ENCODE measurements around the gene PLEKHG2. TPM values are rescaled to one million over a fixed set of nuclear protein-coding genes. Genes with fewer than 3 reads are reported as not detected.

Gene PLEKHG2
- total and polyA plus RNA-seq, 11 donors, result 8.9 to 38.5 (median 13.3) TPM

DNA sequence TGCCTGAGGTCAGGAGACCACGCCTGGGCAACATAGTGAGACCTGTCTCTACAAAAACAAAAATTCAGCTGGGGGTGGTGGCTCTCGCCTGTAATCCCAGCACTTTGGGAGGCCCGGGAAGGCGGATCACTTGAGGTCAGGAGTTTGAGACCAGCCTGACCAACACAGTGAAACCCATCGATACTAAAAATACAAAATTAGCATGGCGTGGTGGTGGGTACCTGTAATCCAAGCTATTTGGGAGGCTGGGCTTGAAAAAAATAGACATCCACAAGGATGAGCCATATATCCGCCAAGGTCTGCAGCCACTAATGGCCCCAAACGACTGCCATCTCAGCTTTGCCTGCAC lies 20.2 kb downstream of the PLEKHG2 start:
- DNase-seq (no peak), ATAC-seq (no peak)
- H3K27ac ChIP-seq, result peak overlapping the region in 1 of 12 donors; percentile 97
- H3K27me3 ChIP-seq, result peaks cover 0 to 5% (median 0%) of the 10 kb centered on the region in 9 donors
- intact Hi-C loops (cut with DNase I), result no loop called here
- 90 to 96% (median 95%) methylated on average over 8 of the region's 8 CpGs for WGBS, 4 donors
- H3K9me3 ChIP-seq, result no peaks in the 10 kb centered on the region
- no peak overlapping the region for H3K4me3 ChIP-seq
- TF ChIP-seq POLR2A (IDR thresholded peaks at IDR 0.05), result no peak
- TF ChIP-seq, protein P1, sequence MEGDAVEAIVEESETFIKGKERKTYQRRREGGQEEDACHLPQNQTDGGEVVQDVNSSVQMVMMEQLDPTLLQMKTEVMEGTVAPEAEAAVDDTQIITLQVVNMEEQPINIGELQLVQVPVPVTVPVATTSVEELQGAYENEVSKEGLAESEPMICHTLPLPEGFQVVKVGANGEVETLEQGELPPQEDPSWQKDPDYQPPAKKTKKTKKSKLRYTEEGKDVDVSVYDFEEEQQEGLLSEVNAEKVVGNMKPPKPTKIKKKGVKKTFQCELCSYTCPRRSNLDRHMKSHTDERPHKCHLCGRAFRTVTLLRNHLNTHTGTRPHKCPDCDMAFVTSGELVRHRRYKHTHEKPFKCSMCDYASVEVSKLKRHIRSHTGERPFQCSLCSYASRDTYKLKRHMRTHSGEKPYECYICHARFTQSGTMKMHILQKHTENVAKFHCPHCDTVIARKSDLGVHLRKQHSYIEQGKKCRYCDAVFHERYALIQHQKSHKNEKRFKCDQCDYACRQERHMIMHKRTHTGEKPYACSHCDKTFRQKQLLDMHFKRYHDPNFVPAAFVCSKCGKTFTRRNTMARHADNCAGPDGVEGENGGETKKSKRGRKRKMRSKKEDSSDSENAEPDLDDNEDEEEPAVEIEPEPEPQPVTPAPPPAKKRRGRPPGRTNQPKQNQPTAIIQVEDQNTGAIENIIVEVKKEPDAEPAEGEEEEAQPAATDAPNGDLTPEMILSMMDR (IDR thresholded peaks at IDR 0.05), result no peak
- H3K36me3 ChIP-seq, result peaks cover 5 to 33% (median 30%) of the 10 kb centered on the region in 9 donors
- peaks cover 19 to 55% (median 39%) of the 10 kb centered on the region in 12 donors for H3K4me1 ChIP-seq

DNA sequence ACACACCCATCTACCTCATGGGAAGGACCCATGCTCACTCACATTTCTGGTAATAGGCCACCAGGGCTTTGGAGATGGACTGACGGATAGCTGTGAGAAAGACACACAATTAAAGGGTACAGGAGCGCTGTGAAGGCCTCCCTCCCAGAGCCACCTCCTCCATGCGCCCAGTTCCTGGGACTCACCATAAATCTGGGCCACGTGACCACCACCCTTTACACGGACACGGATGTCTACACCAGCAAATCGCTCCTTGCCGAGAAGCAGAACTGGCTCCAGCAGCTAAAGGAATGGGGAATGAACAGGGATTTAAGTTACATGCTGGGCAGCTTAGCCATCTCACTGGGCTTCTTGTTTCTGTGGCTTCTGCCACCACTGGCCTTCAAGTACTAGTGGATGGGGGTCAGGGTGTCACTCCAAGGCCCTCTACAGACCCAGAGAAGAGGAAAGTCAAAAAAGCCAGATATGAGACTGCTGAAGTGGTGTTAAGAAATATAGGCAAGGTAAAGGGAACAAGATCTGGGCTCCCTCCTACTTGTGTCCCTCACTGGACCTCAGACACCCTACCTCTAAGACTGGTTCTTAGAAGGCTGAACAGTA lies 21.1 kb downstream of the PLEKHG2 start:
- Histone ChIP-seq H3K27me3 (peaks cover 0 to 5% (median 0%) of the 10 kb centered on the region in 9 donors), H3K36me3 (peaks cover 5 to 33% (median 30%) of the 10 kb centered on the region in 9 donors), H3K4me1 (peaks cover 17 to 48% (median 31%) of the 10 kb centered on the region in 12 donors), H3K27ac (peak overlapping the region in 4 of 12 donors; percentile 22 to 93 (median 89)), H3K4me3 (peak overlapping the region in 1 of 12 donors; percentile 83), H3K9me3 (no peaks in the 10 kb centered on the region)
- intact Hi-C loops (cut with DNase I), result loop anchor here in 2 of 10 donors (2.0 kb wide), 2 partner anchors 19 to 21 kb away; partner anchors contain the start of gene PLEKHG2 (in 1 of the 2)
- 95 to 97% (median 95%) methylated on average over 8 of the region's 8 CpGs for WGBS, 4 donors
- DNase-seq (peak in 1 of 5 donors; percentile 13), ATAC-seq (no peak)
- TF ChIP-seq, protein P1 (IDR thresholded peaks at IDR 0.05), result no peak
- TF ChIP-seq POLR2A (IDR thresholded peaks at IDR 0.05), result no peak

DNA sequence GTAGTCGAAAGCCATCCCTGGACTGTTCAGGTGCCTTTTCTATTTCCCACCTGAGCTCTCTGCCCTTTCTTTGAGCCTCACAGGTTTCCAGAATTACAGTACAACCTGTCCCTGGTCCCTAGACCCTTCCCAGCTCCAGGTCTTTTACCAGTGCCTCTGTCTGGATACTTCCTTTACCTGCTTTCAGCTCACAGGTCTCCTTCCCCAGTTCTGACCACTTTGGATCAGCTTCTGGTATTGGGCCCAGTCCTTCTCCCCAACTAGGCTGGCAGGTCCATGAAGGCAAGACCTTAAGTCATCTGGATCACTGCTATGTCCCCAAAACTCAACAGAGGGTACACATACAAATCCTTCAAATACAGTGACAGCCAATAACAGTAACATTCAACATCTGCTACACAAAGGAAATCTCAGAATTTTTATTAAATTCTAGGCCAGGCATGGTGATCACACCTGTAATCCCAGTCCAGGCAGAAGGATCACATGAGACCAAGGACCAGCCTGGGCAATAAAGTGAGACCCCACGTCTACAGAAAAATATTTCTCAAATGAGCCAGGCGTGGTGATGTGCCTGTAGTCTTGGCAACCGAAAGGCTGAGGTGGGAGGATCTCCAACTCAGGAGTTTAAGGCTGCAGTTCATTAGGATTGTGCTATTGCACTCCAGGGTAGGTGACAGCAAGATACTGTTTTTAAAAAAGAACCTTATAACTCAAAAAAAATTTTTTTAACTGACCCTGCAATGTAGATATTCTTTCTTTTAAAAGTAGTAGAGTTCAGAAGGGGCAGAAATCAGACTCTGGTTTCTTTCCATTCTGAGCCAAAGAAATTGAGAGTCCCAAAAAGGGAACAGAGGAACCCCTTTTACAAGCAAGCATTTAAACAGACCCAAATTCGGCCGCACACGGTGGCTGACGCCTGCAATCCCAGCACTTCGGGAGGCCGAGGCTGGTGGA lies 21.9 kb downstream of the PLEKHG2 start:
- TF ChIP-seq, protein P1 (IDR thresholded peaks at IDR 0.05), result no peak
- TF ChIP-seq POLR2A (IDR thresholded peaks at IDR 0.05), result no peak
- H3K27me3 ChIP-seq, result peaks cover 0 to 5% (median 0%) of the 10 kb centered on the region in 9 donors
- H3K36me3 ChIP-seq, result peaks cover 5 to 33% (median 30%) of the 10 kb centered on the region in 9 donors
- 46 to 56% (median 53%) methylated on average over 10 of the region's 10 CpGs for WGBS, 4 donors
- intact Hi-C loops (cut with DNase I), result loop anchor here in 4 of 10 donors (1.0 to 5.0 kb wide), 4 partner anchors 20 to 48 kb away; partner anchors contain the start of genes PLEKHG2 (in 2 of the 4) and TIMM50 (in 1 of the 4)
- H3K4me3 ChIP-seq, result peak overlapping the region; percentile 60 to 99 (median 90)
- peak overlapping the region in 6 of 12 donors; percentile 86 to 93 (median 92) for H3K27ac ChIP-seq
- DNase-seq (peak in 1 of 5 donors; percentile 55), ATAC-seq (no peak)
- peaks cover 11 to 41% (median 24%) of the 10 kb centered on the region in 12 donors for H3K4me1 ChIP-seq
- no peaks in the 10 kb centered on the region for H3K9me3 ChIP-seq
